OCI-LY1 (cell line): ENCODE measurements around the gene ROR2.

Experiments
- H2AFZ ChIP-seq: fragments of 200-600 bp; sonication (generic), shearing (Covaris generic); 2 replicates; pipeline ENCODE4 v1.6.0; 2014; ENCODE audit warnings: antibody characterized with exemption, mild to moderate bottlenecking, low read length
- H3F3A ChIP-seq: fragments of 200-600 bp; sonication (generic), shearing (Covaris generic); 2 replicates; pipeline ENCODE4 v1.6.0; 2014; ENCODE audit warnings: mild to moderate bottlenecking, antibody characterized with exemption, low read length, moderate library complexity; ENCODE audit not compliant: insufficient read depth
- H3K27ac ChIP-seq: fragments of 200-600 bp; sonication (generic); 2 replicates; pipeline ENCODE4 v1.5.1; 2014; ENCODE audit warnings: low read length, mixed run types, mild to moderate bottlenecking, low read depth; ENCODE audit not compliant: poor library complexity, severe bottlenecking
- H3K27me3 ChIP-seq: fragments of 200-600 bp; sonication (generic); 2 replicates; pipeline ENCODE4 v1.6.0; 2014; ENCODE audit warnings: antibody characterized with exemption, mild to moderate bottlenecking, low read length, moderate library complexity; ENCODE audit not compliant: insufficient read depth
- H3K36me3 ChIP-seq: fragments of 200-600 bp; sonication (generic); 2 replicates; pipeline ENCODE4 v1.6.1; 2014; ENCODE audit warnings: mild to moderate bottlenecking, antibody characterized with exemption, low read length, moderate library complexity, mixed read lengths; ENCODE audit not compliant: insufficient read depth
- H3K4me1 ChIP-seq: fragments of 200-600 bp; sonication (generic); 2 replicates; pipeline ENCODE4 v1.5.1; 2014; ENCODE audit warnings: mild to moderate bottlenecking, low read length, moderate library complexity; ENCODE audit not compliant: insufficient read depth, severe bottlenecking
- H3K4me2 ChIP-seq: fragments of 200-600 bp; sonication (generic), shearing (Covaris generic); 2 replicates; pipeline ENCODE4 v1.6.1; 2014; ENCODE audit warnings: low read length
- H3K4me3 ChIP-seq: fragments of 200-600 bp; sonication (generic); 2 replicates; pipeline ENCODE4 v1.5.1; 2014; ENCODE audit warnings: low read length, low read depth, mild to moderate bottlenecking, mixed read lengths; ENCODE audit not compliant: poor library complexity, severe bottlenecking
- H3K79me2 ChIP-seq: fragments of 200-600 bp; shearing (Covaris generic); 2 replicates; pipeline ENCODE4 v1.6.1; 2016; ENCODE audit warnings: mixed run types, low read length, mixed read lengths; ENCODE audit not compliant: insufficient read depth
- H3K9ac ChIP-seq: fragments of 200-600 bp; sonication (generic), shearing (Covaris generic); 2 replicates; pipeline ENCODE4 v1.6.1; 2014; ENCODE audit warnings: mild to moderate bottlenecking, low read length, mixed read lengths
- H3K9me2 ChIP-seq: fragments of 200-600 bp; sonication (generic), shearing (Covaris generic); 2 replicates; pipeline ENCODE4 v1.6.1; 2014; ENCODE audit warnings: low read depth, mild to moderate bottlenecking, low read length, mixed read lengths
- H3K9me3 ChIP-seq: fragments of 200-600 bp; shearing (Covaris generic); 2 replicates; pipeline ENCODE4 v1.6.1; 2014; ENCODE audit warnings: low read length, mixed read lengths
- H4K20me1 ChIP-seq: fragments of 200-600 bp; sonication (generic), shearing (Covaris generic); 2 replicates; pipeline ENCODE4 v1.6.0; 2016; ENCODE audit warnings: mild to moderate bottlenecking, low read length; ENCODE audit not compliant: insufficient read depth
- CTCF ChIP-seq: fragments of 200-600 bp; sonication (generic), shearing (Covaris generic); IDR thresholded peaks from 2 replicates; pipeline ENCODE4 v1.5.1; 2017; ENCODE audit warnings: mild to moderate bottlenecking, antibody characterized with exemption, low read length, moderate library complexity, mixed read lengths
- EZH2 ChIP-seq: fragments of 200-600 bp; sonication (generic), shearing (Covaris generic); IDR thresholded peaks from 2 replicates; pipeline ENCODE4 v1.8.0; 2017; ENCODE audit warnings: borderline replicate concordance, mixed run types, mild to moderate bottlenecking, antibody characterized with exemption, low read length, moderate library complexity, mixed read lengths

ROR2 gene

GRCh38 chr9:91839926-91840465 is 110.0 kb downstream of the ROR2 start:
- Histone ChIP-seq H3K79me2 (no peaks in the 10 kb centered on the region), H4K20me1 (no peaks in the 10 kb centered on the region), H2AFZ (no peak overlapping the region), H3K9ac (no peak overlapping the region), H3K4me2 (no peak overlapping the region), H3K9me3 (no peaks in the 10 kb centered on the region), H3K9me2 (no peaks in the 10 kb centered on the region), H3F3A (no peaks in the 10 kb centered on the region), H3K27me3 (no peaks in the 10 kb centered on the region; the same call in 1 of the 2 replicates), H3K36me3 (no peaks in the 10 kb centered on the region), H3K4me1 (no peaks in the 10 kb centered on the region), H3K27ac (no peak overlapping the region), H3K4me3 (no peak overlapping the region)
- no peak for TF ChIP-seq EZH2

- Histone ChIP-seq H2AFZ (no peak overlapping the region), H3K9me3 (no peaks in the 10 kb centered on the region)
Measured at GRCh38 chr9:91837981-91838731, 111.9 kb downstream of the ROR2 start.

GRCh38 chr9:91836515-91836914 is 113.5 kb downstream of the ROR2 start:
- TF ChIP-seq CTCF (no peak), EZH2 (no peak)
- Histone ChIP-seq H2AFZ (no peak overlapping the region), H3K9me3 (no peaks in the 10 kb centered on the region), H3K27me3 (no peaks in the 10 kb centered on the region; the same call in 1 of the 2 replicates), H3K4me3 (no peak overlapping the region), H4K20me1 (no peaks in the 10 kb centered on the region), H3F3A (no peaks in the 10 kb centered on the region), H3K4me1 (no peaks in the 10 kb centered on the region), H3K27ac (no peak overlapping the region), H3K4me2 (no peak overlapping the region), H3K79me2 (no peaks in the 10 kb centered on the region), H3K36me3 (no peaks in the 10 kb centered on the region), H3K9me2 (no peaks in the 10 kb centered on the region), H3K9ac (no peak overlapping the region)

More at GRCh38 chr9:91837981-91838731, 111.9 kb downstream of the ROR2 start:
- Histone ChIP-seq H3K9me2 (no peaks in the 10 kb centered on the region), H3K9ac (no peak overlapping the region), H3K79me2 (no peaks in the 10 kb centered on the region), H3K4me2 (no peak overlapping the region), H3F3A (no peaks in the 10 kb centered on the region), H3K4me3 (no peak overlapping the region), H4K20me1 (no peaks in the 10 kb centered on the region), H3K27ac (no peak overlapping the region), H3K36me3 (no peaks in the 10 kb centered on the region), H3K27me3 (no peaks in the 10 kb centered on the region; the same call in 1 of the 2 replicates), H3K4me1 (no peaks in the 10 kb centered on the region)
- TF ChIP-seq CTCF (no peak), EZH2 (no peak)

- Histone ChIP-seq H3K4me3 (no peak overlapping the region), H3K27ac (no peak overlapping the region), H3K79me2 (no peaks in the 10 kb centered on the region), H3K9me2 (no peaks in the 10 kb centered on the region), H3K4me1 (no peaks in the 10 kb centered on the region), H3K36me3 (no peaks in the 10 kb centered on the region), H3K9me3 (no peaks in the 10 kb centered on the region), H2AFZ (no peak overlapping the region), H3F3A (no peaks in the 10 kb centered on the region), H4K20me1 (no peaks in the 10 kb centered on the region), H3K27me3 (no peaks in the 10 kb centered on the region; the same call in 1 of the 2 replicates), H3K9ac (no peak overlapping the region), H3K4me2 (no peak overlapping the region)
- no peak for TF ChIP-seq CTCF
- no peak for TF ChIP-seq EZH2
Measured at GRCh38 chr9:91835632-91836031, 114.4 kb downstream of the ROR2 start.
